AG10803 (cell line): ENCODE data around the gene PRKN.
"Not testable (repeated sequence)": the region's sequence is repeated elsewhere in the genome, so short reads cannot be mapped to it uniquely, and the experiment has no call there.

ENCODE experiments used
- DNase-seq: peaks from one replicate; pipeline ENCODE4 v3.0.0; 2010; ENCODE audit warnings: low read depth
- H3K4me3 ChIP-seq: 2 replicates; pipeline ENCODE4 v1.5.1; 2011; ENCODE audit warnings: mild to moderate bottlenecking, low read length, control low read depth
- TF ChIP-seq, protein P1 (sequence below): conservative IDR thresholded peaks from 2 replicates; pipeline ENCODE4 v1.5.1; 2011; ENCODE audit warnings: mild to moderate bottlenecking, low read length, control low read depth, inconsistent platforms

PRKN gene

DNA sequence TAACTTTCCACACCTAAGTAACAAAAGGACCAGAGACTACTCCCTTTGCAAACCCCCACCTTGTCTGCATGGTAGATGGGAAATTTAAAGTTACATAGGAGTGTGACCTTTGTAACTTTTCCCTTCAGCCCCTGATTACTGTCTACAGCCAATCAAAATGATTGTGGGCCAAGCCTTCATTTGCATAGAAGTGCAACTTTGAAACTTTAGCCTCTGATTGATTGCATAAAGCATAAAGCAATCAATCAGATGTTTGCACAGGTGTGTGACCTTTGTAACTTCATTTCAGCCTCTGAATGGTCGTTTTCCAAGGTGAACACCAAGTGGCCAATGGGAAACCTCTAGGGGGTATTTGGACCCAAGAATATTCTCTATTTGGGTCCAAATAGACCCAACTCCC is 46.1 kb downstream of the PRKN start:
- TF ChIP-seq, protein P1, sequence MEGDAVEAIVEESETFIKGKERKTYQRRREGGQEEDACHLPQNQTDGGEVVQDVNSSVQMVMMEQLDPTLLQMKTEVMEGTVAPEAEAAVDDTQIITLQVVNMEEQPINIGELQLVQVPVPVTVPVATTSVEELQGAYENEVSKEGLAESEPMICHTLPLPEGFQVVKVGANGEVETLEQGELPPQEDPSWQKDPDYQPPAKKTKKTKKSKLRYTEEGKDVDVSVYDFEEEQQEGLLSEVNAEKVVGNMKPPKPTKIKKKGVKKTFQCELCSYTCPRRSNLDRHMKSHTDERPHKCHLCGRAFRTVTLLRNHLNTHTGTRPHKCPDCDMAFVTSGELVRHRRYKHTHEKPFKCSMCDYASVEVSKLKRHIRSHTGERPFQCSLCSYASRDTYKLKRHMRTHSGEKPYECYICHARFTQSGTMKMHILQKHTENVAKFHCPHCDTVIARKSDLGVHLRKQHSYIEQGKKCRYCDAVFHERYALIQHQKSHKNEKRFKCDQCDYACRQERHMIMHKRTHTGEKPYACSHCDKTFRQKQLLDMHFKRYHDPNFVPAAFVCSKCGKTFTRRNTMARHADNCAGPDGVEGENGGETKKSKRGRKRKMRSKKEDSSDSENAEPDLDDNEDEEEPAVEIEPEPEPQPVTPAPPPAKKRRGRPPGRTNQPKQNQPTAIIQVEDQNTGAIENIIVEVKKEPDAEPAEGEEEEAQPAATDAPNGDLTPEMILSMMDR: no peak
- DNase-seq: no peak
- H3K4me3 ChIP-seq: no peak overlapping the region

DNA sequence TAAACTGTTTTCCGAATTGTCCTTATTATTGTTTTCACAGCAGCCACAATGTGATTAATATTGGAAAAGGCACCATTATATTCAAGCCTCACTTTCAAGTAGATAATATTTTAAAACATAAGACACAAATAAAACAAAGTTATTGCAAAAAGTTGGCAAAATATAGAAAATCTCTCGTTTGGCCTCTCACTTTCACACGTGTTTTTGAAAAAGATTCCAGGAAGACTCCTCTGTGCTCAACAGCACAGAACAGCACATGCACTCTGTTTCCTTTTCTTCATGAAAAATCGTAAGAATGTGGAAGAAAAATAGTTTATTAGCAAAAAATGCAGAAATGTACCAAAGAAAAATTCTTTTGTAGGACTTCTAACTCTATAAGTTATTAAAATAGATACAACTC is 46.7 kb downstream of the PRKN start:
- DNase-seq: no peak
- no peak overlapping the region for H3K4me3 ChIP-seq
- TF ChIP-seq, protein P1: no peak

DNA sequence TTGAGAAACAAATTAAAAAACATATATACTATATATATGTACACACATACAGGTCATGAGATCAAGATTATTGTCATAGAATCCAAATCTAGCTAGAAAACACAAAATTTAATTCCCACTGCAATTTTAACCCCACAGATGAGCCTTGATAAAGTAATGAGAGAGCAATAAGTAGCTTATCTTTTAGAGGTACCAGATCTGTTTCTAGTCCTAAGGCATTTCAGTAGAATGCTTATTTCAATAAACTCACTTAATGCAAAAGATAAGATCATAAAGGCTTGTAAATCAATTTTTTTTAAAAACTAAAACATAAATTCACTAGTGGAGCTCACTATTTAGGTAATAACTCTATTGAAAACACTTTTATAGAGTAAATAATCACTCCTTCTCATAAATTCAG is 47.2 kb downstream of the PRKN start:
- H3K4me3 ChIP-seq: no peak overlapping the region
- no peak for DNase-seq
- TF ChIP-seq, protein P1: no peak

DNA sequence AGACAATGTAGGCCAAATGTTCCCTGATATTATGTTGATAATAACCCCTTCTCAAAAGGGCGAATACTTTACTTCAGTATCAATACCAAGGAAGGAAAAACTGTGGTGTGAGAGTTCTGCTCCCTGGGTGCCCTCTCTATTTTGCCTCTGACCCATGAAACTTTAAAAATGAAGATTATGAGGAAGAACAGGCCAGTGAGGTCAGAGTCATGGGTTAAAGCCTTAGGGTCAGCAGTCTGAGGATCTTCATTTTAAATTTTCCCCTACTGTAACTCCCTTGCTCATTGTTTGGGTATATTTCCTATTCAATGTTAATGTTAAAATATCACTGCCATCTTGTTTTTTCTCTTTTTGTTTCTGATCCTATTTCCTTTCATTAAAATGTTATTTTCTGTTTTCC is 47.9 kb downstream of the PRKN start:
- H3K4me3 ChIP-seq: no peak overlapping the region

DNA sequence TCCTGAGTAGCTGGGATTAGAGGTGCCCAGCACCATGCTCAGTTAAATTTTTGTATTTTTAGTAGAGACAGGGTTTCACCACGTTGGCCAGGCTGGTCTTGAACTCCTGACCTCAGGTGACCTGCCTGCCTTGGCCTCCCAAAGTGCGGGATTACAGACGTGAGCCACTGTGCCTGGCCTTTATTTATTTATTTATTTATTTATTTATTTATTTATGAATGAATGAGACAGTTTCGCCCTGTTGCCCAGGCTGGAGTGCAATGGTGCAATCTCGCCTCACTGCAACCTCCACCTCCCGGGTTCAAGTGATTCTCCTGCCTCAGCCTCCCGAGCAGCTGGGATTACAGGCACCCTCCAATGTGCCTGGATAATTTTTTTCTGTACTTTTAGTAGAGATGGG is 48.7 kb downstream of the PRKN start:
- not testable (repeated sequence) for DNase-seq, H3K4me3 ChIP-seq

More for the DNA sequence above, 47.9 kb downstream of the PRKN start:
- no peak for DNase-seq
- TF ChIP-seq, protein P1: no peak

DNA sequence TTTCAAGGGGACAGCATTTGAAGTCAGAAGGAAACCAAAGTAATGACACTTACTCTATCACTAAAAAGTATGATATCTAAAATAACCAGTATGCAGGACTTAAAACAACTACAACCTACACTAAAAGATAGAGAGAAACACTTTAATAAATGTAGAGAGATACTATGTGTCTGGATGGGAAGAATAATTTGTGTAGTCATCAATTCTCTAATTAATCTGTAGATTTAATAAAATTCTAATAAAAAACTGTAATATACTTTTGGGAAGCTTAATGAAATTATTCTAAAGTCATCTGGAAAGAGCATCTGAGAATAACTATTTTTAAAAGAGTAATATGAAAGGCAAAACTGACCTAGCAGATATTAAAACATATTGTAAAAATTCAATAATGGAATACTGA is 52.1 kb downstream of the PRKN start:
- no peak for DNase-seq
- TF ChIP-seq, protein P1: no peak
- H3K4me3 ChIP-seq: no peak overlapping the region

DNA sequence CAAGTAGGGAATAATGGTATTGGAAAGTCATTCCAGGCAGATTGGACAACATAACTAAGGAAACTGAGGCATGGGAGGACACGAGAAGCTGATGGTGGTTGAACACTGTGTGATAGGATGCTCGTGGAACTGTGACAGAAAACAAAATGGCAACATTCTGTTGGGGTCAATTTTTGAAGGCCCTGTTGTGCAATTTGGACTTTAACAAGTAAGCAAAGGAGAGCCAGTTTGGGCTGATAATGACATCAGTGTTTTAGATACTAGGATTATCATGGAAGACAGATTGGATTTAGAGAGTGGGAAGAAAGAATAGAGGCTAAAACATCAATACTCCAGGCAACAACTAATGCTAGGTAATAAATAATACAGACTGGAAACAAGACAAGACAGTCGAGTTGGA is 53.1 kb downstream of the PRKN start:
- TF ChIP-seq, protein P1: no peak
- H3K4me3 ChIP-seq: no peak overlapping the region
- no peak for DNase-seq

DNA sequence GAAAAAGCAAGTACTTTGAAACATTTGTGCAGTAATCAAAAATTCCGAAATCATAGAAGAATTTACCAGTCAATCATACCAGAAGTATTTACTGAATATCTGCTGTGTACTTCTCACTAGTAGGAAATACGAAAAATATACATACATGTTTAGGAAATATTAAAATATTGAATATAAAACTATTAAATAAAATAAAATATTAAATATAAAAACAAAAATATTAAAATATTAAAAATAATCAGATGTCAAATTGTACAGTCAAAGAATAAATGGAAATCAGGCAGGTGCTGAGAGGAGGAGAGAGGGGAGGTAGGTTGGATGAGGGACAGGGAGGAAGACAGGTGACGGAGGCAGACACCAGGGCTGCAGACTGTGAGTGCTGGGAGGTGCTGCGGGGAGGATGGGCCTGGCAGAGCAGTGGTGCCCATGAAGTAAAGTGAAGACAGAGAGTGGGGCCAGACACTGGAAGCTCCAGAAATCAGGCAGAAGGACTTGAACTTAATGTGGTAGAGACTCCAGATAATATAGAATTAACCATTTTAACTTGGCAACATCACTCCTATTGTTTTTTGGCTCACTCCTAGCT is 55.9 kb downstream of the PRKN start:
- no peak for DNase-seq
- H3K4me3 ChIP-seq: no peak overlapping the region
- TF ChIP-seq, protein P1: no peak
